Fibroblast of skin of right quadriceps (primary cell): ENCODE measurements around the gene NLRP14.

Experiments
- DNase-seq: peaks from one replicate; pipeline ENCODE4 v3.0.0-alpha.2; 2013

The NLRP14 gene

GRCh38 chr11:7060868-7061267 is 40.6 kb downstream of the NLRP14 start:
- DNase-seq = peak; percentile 10

- no peak for DNase-seq
Measured at GRCh38 chr11:7062534-7062933, 42.3 kb downstream of the NLRP14 start.

- DNase-seq = no peak
Measured at GRCh38 chr11:7072401-7073028, 52.2 kb downstream of the NLRP14 start.

DNA sequence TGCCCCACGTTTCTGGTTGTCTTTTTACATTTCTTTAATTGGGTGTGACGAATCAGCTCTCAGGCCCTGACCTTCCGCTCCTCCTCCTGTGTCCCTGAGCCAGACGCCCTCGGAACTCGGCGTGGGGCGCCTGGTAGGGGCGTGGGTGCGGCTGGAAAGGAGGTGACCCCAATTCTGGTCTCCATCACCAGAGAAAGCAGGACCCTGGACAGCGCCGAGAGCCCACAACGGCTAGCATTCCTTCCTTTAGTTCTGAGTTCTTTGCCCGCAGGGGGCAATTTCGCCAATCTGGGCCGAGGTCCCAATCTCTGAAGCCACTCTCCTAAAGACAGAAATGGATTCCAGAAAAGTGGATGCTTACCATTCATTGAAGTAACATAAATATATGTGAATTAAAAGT is 56.8 kb downstream of the NLRP14 start:
- DNase-seq = no peak

DNA sequence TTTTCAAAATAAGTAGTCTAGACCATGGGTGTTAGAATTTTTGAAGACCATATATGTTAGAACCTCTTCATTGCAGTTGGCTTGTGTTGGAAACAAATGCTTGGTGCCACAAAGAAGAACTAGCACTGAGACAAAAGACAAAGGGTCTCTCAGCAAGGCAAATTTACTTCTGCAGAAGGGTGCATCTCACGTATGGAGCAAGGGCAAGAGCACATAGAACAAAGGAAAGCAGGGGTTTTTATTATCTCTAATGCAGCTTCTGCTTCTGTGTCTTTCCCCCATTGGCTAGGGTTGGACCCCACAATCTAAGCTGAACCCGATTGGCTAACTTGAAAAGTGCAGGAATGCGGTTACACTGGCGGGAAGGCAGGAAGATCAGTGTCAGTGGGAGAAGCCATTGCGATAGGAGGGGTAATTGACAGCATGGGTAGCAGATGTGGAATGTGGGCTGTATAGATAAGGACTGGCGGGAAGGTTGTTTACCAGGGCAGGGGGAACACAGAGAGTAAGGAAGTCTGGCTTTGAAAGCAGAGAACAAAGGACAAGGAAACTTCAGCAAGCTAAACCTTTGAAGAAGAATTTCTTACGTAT is 59.4 kb downstream of the NLRP14 start:
- DNase-seq = no peak

DNA sequence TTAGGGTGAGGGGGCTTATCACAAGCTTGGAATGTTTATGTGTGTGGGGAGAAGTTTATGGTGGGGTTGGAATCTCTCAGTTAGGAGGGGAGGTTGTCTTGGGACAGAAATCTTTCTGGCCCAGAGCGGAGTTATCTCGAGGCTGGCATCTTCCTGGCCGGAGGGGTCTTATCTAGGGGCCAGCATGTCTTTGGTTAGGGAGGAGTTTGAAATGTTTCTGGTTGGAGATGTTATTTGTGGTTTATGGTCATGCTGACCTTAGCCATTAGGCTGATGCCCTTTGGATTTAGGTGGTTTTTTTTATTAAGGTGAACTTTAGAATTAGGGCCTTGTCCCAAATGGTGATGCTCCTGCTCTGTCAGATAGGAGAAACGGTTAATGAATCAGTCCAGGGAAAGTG is 60.6 kb downstream of the NLRP14 start:
- DNase-seq = no peak

DNA sequence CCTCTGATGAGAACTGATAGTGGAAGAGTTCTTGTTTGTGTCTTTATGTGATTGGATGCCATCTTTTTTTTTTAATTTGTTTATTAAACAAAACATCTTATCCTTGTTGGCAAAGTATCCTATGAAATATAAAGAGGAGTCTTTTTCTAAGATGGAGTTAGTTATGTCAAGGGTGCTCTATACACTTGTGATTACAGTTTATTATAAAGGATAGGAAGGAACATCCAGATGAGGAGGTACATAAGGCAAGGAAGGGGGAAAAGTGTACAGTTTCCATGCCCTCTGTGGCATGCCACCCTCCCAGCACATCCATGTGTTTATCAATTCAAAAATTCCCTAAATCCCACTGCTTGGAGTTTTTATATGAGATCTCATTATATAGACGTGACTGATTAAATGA is 61.2 kb downstream of the NLRP14 start:
- DNase-seq = no peak

DNA sequence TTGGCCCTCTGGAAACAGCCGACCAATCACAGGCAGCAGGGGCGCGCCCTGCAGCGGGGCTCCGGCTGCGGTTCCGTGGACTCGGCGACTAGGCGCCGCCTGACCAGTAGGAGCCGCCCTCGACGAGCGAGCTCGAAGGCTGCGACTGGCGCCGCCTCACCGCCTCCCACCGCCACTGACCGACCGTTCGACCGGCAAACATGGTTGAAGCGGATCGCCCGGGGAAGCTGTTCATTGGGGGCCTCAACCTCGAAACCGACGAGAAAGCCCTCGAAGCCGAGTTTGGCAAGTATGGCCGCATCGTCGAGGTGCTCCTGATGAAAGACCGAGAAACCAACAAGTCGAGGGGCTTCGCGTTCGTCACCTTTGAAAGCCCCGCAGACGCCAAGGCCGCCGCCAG is 68.6 kb downstream of the NLRP14 start, which contains the start of gene RBMXL2:
TSS of gene RBMXL2 (plus strand) at position 78 of the 400 bp plus-strand sequence. CDS start at position 201, 123 bp downstream.
- no peak for DNase-seq

DNA sequence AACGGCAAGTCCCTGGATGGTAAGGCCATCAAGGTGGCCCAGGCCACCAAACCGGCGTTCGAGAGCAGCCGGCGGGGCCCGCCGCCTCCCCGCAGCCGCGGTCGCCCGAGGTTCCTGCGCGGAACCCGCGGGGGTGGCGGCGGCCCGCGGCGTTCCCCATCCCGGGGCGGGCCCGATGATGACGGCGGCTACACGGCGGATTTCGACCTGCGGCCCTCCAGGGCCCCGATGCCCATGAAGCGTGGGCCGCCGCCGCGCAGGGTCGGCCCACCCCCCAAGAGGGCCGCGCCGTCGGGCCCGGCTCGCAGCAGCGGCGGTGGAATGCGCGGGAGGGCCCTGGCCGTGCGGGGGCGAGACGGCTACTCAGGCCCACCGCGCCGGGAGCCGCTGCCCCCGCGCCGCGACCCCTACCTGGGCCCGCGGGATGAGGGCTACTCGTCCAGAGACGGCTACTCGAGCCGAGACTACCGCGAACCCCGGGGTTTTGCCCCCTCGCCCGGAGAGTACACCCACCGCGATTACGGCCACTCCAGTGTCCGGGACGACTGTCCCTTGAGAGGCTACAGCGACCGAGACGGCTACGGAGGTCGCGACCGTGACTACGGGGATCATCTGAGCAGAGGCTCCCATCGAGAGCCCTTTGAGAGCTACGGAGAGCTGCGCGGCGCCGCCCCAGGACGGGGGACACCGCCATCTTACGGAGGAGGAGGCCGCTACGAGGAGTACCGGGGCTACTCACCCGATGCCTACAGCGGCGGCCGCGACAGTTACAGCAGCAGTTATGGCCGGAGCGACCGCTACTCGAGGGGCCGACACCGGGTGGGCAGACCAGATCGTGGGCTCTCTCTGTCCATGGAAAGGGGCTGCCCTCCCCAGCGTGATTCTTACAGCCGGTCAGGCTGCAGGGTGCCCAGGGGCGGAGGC is 69.3 kb downstream of the NLRP14 start:
- no peak for DNase-seq

- peak; percentile 34 for DNase-seq
Measured at GRCh38 chr11:7098235-7098832, 78.1 kb downstream of the NLRP14 start.

- DNase-seq = peak; percentile 32
Measured at GRCh38 chr11:7115780-7116179, 95.5 kb downstream of the NLRP14 start.

- no peak for DNase-seq
Measured at GRCh38 chr11:7116370-7116769, 96.1 kb downstream of the NLRP14 start.
